Trophoblast cell (in vitro differentiated cells and primary cell): ENCODE data around the gene ZNF341.
A peak's percentile ranks its signal among the peaks of the same experiment; 100 is the strongest.

Source experiments
- DNase-seq, 2 donors: peaks; one replicate each; pipeline ENCODE4 v3.0.0-alpha.2; 2016
- H2AFZ ChIP-seq: 2 replicates; pipeline ENCODE4 v1.6.1; 2013; ENCODE audit warnings: low read length, moderate library complexity, mild to moderate bottlenecking; ENCODE audit not compliant: insufficient read depth, poor library complexity
- H2AK5ac ChIP-seq: 2 replicates; pipeline ENCODE4 v1.6.1; 2013; ENCODE audit warnings: mild to moderate bottlenecking, low read length
- H2BK120ac ChIP-seq: 2 replicates; pipeline ENCODE4 v1.6.1; 2013; ENCODE audit warnings: low read length, mild to moderate bottlenecking, moderate library complexity; ENCODE audit not compliant: insufficient read depth, poor library complexity
- H2BK12ac ChIP-seq: 2 replicates; pipeline ENCODE4 v1.6.1; 2013; ENCODE audit warnings: mild to moderate bottlenecking, low read length, moderate library complexity
- H2BK5ac ChIP-seq: 2 replicates; pipeline ENCODE4 v1.6.1; 2013; ENCODE audit warnings: low read length, low read depth, moderate library complexity, mild to moderate bottlenecking; ENCODE audit not compliant: poor library complexity
- H3K14ac ChIP-seq: 2 replicates; pipeline ENCODE4 v1.6.1; 2013; ENCODE audit warnings: mild to moderate bottlenecking, low read length
- H3K18ac ChIP-seq: 2 replicates; pipeline ENCODE4 v1.6.1; 2013; ENCODE audit warnings: mild to moderate bottlenecking, low read length
- H3K23ac ChIP-seq: 2 replicates; pipeline ENCODE4 v1.6.1; 2013; ENCODE audit warnings: low read length
- H3K27ac ChIP-seq: 2 replicates; pipeline ENCODE4 v1.5.1; 2013; ENCODE audit warnings: low read depth, mild to moderate bottlenecking, inconsistent platforms, low read length, moderate library complexity
- H3K27me3 ChIP-seq: 2 replicates; pipeline ENCODE4 v1.6.1; 2013; ENCODE audit warnings: inconsistent platforms, mild to moderate bottlenecking, low read length, moderate library complexity; ENCODE audit not compliant: insufficient read depth
- H3K36me3 ChIP-seq, 2 experiments: 1 replicate in 1 of 2; 2 replicates in 1 of 2; pipeline ENCODE4 v1.6.1; 2013; ENCODE audit warnings: low read length in 2 of 2, mild to moderate bottlenecking in 2 of 2, moderate library complexity in 1 of 2; ENCODE audit not compliant: insufficient read depth in 2 of 2, control insufficient read depth in 1 of 2
- H3K4ac ChIP-seq: 2 replicates; pipeline ENCODE4 v1.6.1; 2013; ENCODE audit warnings: low read depth, mild to moderate bottlenecking, low read length, moderate library complexity
- H3K4me1 ChIP-seq, 2 experiments: 1 replicate in 1 of 2; 2 replicates in 1 of 2; pipeline ENCODE4 v1.6.1; 2013; ENCODE audit warnings: low read length in 2 of 2, mild to moderate bottlenecking in 2 of 2, moderate library complexity in 1 of 2; ENCODE audit not compliant: insufficient read depth in 2 of 2, control insufficient read depth in 1 of 2
- H3K4me2 ChIP-seq: 2 replicates; pipeline ENCODE4 v1.6.1; 2013; ENCODE audit warnings: inconsistent platforms, mild to moderate bottlenecking, low read length, moderate library complexity
- H3K4me3 ChIP-seq: 2 replicates; pipeline ENCODE4 v1.5.1; 2013; ENCODE audit warnings: mild to moderate bottlenecking, low read depth, low read length, inconsistent platforms
- H3K79me1 ChIP-seq: one replicate; pipeline ENCODE4 v1.6.1; 2013; ENCODE audit warnings: low read length
- H3K79me2 ChIP-seq: 2 replicates; pipeline ENCODE4 v1.6.1; 2013; ENCODE audit warnings: low read length, mild to moderate bottlenecking; ENCODE audit not compliant: control insufficient read depth, insufficient read depth, poor library complexity
- H3K9ac ChIP-seq: 2 replicates; pipeline ENCODE4 v1.6.1; 2013; ENCODE audit warnings: mild to moderate bottlenecking, low read length
- H3K9me3 ChIP-seq: 2 replicates; pipeline ENCODE4 v1.6.1; 2013; ENCODE audit warnings: low read depth, mild to moderate bottlenecking, control low read depth, inconsistent platforms, low read length; ENCODE audit not compliant: insufficient read depth
- H4K12ac ChIP-seq: 2 replicates; pipeline ENCODE4 v1.6.1; 2013; ENCODE audit warnings: low read depth, mild to moderate bottlenecking, low read length, moderate library complexity
- H4K8ac ChIP-seq: 2 replicates; pipeline ENCODE4 v1.6.1; 2013; ENCODE audit warnings: low read depth, mild to moderate bottlenecking, low read length, moderate library complexity
- H4K91ac ChIP-seq: one replicate; pipeline ENCODE4 v1.6.1; 2013; ENCODE audit warnings: low read depth, mild to moderate bottlenecking, low read length, moderate library complexity
- WGBS: extraction: QIAGEN DNeasy Blood & Tissue Kit; methylation state at CpG from one replicate; pipeline ENCODE4 v1.1.7; 2013; ENCODE audit warnings: missing lambda C conversion rate; ENCODE audit not compliant: insufficient read length, insufficient coverage; ENCODE audit errors: extremely low coverage; 5-methylcytosine and 5-hydroxymethylcytosine counted together

The ZNF341 gene

DNA sequence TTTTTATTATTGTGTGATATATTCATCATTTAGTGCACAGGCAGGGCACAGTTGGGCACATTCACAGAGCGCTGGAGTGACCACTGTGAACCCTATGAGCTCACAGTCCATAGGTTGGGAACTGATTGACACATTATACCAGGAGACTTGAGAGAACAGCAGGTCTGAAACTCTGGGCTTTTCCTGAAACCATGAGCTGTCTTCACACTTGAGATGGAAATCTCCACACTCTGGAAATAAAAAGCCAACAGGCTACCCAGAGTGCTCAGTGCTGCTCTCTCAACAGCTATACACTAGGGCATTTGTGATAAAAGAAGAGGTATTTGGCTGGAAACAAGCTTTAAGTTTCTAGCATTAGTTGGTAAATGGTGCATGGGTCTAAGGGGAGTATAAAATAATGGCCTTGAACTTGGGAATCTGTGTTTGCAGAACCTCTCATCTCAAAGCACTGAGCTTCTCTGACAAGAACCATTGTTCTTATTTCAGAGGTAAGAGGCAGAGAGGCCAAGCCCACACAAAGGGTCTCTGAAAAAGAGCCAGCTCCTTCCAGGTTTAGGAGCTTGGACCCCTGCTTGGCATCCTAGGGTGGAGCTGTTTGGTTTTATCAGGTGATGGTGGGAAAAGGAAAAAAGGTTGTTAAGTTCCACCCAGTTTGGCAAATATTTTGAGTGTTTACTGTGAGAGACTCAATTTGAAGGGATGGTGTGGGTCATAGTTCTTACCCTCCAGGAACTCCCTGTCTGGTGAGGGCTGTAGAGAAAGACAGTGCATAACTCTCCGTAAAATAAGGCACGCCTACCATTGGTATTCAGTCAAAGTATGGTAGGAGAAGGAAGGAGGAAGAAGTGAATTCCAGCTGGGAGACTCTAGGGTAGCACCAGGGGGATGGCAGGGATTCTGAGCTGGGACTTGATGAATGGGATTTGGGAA lies 93.8 kb downstream of the ZNF341 start:
- Histone ChIP-seq H3K79me1 (no peaks in the 10 kb centered on the region), H2BK120ac (no peak overlapping the region), H2BK5ac (no peak overlapping the region), H3K79me2 (peaks cover 4% of the 10 kb centered on the region), H3K9ac (no peak overlapping the region), H3K4me1 (peaks cover 7 to 12% of the 10 kb centered on the region in 2 experiments), H3K36me3 (peaks cover 2 to 4% of the 10 kb centered on the region in 2 experiments), H3K23ac (no peak overlapping the region), H3K4ac (no peak overlapping the region), H2AK5ac (no peak overlapping the region), H3K4me3 (no peak overlapping the region), H3K4me2 (no peak overlapping the region), H3K14ac (no peak overlapping the region), H3K27me3 (no peaks in the 10 kb centered on the region), H4K8ac (no peak overlapping the region), H3K18ac (no peak overlapping the region), H2BK12ac (no peak overlapping the region), H4K12ac (no peak overlapping the region), H3K9me3 (no peaks in the 10 kb centered on the region), H3K27ac (no peak overlapping the region), H2AFZ (no peak overlapping the region), H4K91ac (no peak overlapping the region)
- WGBS, result no CpG with 5 or more reads among the region's 3 CpGs
- DNase-seq, result peak in 1 of 2 donors; percentile 49

DNA sequence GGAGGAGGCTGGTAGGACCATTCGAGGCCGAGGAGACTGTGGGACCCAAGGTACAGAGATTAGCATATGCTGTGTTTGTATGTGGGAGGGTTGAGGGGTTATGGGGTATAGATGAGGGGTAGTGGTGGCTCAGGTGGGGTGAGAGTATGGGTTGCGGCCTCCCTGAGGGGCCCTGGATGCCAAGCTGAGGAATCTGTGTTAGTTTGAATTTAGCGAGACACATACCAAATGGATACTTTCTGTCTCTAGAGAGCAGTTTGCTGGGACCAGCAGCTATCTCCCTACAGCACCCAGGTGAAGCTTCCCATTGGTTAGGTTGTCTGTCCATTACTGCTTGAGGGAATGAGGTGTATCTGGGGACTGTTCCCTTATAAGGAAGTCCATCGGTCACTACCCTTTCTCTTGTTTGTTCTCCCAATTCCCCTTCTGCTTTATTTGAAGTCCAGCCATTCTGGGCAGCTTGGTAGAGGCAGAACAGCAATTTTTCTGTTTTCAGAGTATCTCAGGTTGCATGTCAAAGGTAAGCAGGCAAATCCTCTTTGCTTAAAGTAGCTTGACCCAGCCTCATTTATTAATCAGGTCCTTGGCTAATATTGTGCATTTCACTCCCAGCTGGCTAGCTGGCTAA lies 94.6 kb downstream of the ZNF341 start:
- H3K18ac ChIP-seq, result no peak overlapping the region

DNA sequence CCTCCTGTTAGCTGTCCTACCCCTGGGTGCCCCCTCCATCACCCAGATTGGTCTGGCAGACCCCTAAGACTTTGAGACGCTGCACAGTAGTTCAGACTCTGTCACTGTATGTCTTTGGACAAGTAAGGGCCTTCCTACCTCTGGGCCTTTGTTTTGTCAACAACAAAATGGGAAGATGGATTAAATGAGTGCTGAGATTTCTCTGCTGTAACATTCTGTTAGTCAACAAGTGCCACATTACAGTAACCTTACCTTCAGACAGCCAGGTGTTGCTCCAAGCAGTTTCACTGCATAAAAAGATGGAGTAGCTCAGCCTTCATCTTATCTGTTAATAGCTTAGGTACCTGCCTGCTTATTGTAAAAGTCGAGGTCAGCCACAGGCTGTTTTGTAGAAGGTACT lies 95.3 kb downstream of the ZNF341 start:
- no peaks in the 10 kb centered on the region for H3K27me3 ChIP-seq
- H2BK5ac ChIP-seq, result no peak overlapping the region
- H3K9ac ChIP-seq, result no peak overlapping the region
- no peak overlapping the region for H3K27ac ChIP-seq
- no peak overlapping the region for H3K14ac ChIP-seq
- H2BK120ac ChIP-seq, result no peak overlapping the region
- H3K18ac ChIP-seq, result no peak overlapping the region
- H3K4me1 ChIP-seq, result peaks cover 12 to 16% of the 10 kb centered on the region in 2 experiments
- H4K8ac ChIP-seq, result no peak overlapping the region
- no peak for DNase-seq
- no peak overlapping the region for H3K23ac ChIP-seq
- H2AFZ ChIP-seq, result no peak overlapping the region
- peak overlapping the region; percentile 12 for H3K4ac ChIP-seq
- H3K9me3 ChIP-seq, result no peaks in the 10 kb centered on the region
- H3K79me1 ChIP-seq, result no peaks in the 10 kb centered on the region
- H3K79me2 ChIP-seq, result peaks cover 4% of the 10 kb centered on the region
- H3K4me3 ChIP-seq, result no peak overlapping the region
- no peak overlapping the region for H2AK5ac ChIP-seq
- no peak overlapping the region for H4K91ac ChIP-seq
- H4K12ac ChIP-seq, result no peak overlapping the region
- no peak overlapping the region for H2BK12ac ChIP-seq
- H3K4me2 ChIP-seq, result no peak overlapping the region
- no CpG with 5 or more reads among the region's 2 CpGs for WGBS
- H3K36me3 ChIP-seq, result peaks cover 3 to 4% of the 10 kb centered on the region in 2 experiments

More for the DNA sequence above, 94.6 kb downstream of the ZNF341 start:
- Histone ChIP-seq H2AFZ (no peak overlapping the region), H2BK12ac (no peak overlapping the region), H3K4ac (peak overlapping the region; percentile 37), H3K9ac (no peak overlapping the region), H3K23ac (no peak overlapping the region), H3K4me1 (peaks cover 7 to 12% of the 10 kb centered on the region in 2 experiments), H3K9me3 (no peaks in the 10 kb centered on the region), H3K36me3 (peaks cover 2 to 4% of the 10 kb centered on the region in 2 experiments), H3K27ac (no peak overlapping the region), H2BK5ac (no peak overlapping the region), H3K14ac (no peak overlapping the region), H3K4me3 (no peak overlapping the region), H2BK120ac (no peak overlapping the region), H4K12ac (no peak overlapping the region), H3K79me2 (peaks cover 4% of the 10 kb centered on the region), H4K91ac (no peak overlapping the region), H3K4me2 (no peak overlapping the region), H2AK5ac (no peak overlapping the region), H3K27me3 (no peaks in the 10 kb centered on the region), H3K79me1 (no peaks in the 10 kb centered on the region), H4K8ac (no peak overlapping the region)
- DNase-seq, result no peak
- WGBS, result no CpG with 5 or more reads among the region's 5 CpGs

DNA sequence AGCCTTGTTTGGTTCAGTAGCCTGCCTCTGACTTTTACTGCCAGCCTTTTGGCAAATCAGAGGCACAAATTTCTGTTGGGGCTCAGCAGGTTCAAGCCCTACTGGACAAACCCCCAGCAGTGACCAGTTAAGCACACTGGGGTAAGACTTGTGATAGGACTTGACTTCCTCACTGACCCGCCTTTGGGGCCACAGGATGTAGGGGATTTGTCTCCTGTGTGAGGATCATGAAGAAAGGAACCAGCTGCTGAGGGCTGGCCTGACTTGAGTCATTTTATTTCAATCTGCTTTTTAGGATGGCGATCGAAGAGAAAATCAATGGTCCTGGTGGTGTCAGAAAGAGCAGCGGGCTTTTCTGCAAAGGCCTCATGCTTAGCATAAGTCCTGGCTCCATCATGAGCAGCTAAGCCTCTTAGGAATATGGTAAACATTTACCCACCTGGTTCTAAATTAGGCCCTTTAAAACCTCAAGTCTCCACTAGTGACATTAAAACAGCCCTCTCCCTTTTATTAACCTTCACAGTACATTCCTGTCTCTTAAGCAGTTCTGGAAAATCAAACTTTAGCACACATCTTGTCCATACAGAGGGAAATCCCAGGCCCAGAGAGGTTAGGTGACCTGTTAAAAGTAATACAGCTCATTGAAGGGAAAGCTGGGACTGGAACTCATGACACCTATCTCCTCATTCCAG lies 96.0 kb downstream of the ZNF341 start:
- Histone ChIP-seq H2AFZ (no peak overlapping the region), H3K36me3 (peaks cover 4 to 5% of the 10 kb centered on the region in 2 experiments), H3K14ac (no peak overlapping the region), H3K4ac (peak overlapping the region; percentile 12), H3K18ac (no peak overlapping the region), H4K91ac (no peak overlapping the region), H4K12ac (no peak overlapping the region), H2BK120ac (no peak overlapping the region), H3K9me3 (no peaks in the 10 kb centered on the region), H3K23ac (no peak overlapping the region), H3K79me1 (no peaks in the 10 kb centered on the region), H3K27ac (no peak overlapping the region), H3K4me2 (no peak overlapping the region), H3K4me3 (no peak overlapping the region), H3K27me3 (no peaks in the 10 kb centered on the region), H4K8ac (no peak overlapping the region), H3K4me1 (peaks cover 14 to 16% of the 10 kb centered on the region in 2 experiments), H3K9ac (no peak overlapping the region), H3K79me2 (peaks cover 4% of the 10 kb centered on the region), H2AK5ac (no peak overlapping the region), H2BK5ac (no peak overlapping the region), H2BK12ac (no peak overlapping the region)
- no peak for DNase-seq
- no CpG with 5 or more reads among the region's 4 CpGs for WGBS
